NT2/D1 (cell line): ENCODE measurements around the gene NR3C2.

Source experiments
- YY1 ChIP-seq: IDR thresholded peaks from 2 replicates; pipeline ENCODE4 v1.6.1; 2011; ENCODE audit not compliant: insufficient read length, insufficient read depth
- ZNF274 ChIP-seq: IDR thresholded peaks from 2 replicates; pipeline ENCODE4 v1.6.1; 2011; ENCODE audit warnings: mild to moderate bottlenecking, low read depth, low read length

DNA sequence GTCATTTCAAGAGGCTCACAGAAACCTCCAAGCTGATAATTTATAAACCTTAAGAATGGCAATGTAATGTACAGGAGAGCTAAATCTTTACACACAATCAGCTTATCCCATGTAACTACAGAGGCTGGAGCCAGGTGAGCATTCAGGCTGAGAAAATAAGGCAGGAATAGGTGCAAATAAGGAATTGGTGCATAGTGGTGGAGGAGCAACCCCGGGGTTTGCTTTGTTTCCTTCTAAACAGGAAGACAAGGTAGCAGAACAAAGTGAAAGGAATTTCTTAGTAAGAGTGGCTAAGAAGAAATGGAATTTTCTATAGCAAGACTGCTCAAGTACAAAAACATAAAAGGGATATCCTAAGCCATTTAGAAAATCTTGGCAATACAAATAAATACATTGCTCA is 82.4 kb downstream of the NR3C2 start:
- TF ChIP-seq YY1 (no peak), ZNF274 (no peak)
